GM18505 (cell line): ENCODE data around the gene ADAM12.

Source experiments
- ATAC-seq: cut with Tn5 transposase; IDR thresholded peaks from one replicate; pipeline ENCODE4 v1.9.1; 2021; ENCODE audit not compliant: unreplicated experiment
- POLR2A ChIP-seq: IDR thresholded peaks from 4 replicates; pipeline ENCODE4 v1.6.1; 2011; ENCODE audit warnings: borderline replicate concordance; ENCODE audit not compliant: insufficient read depth, insufficient read length; ENCODE audit errors: extremely low read depth

ADAM12 gene

DNA sequence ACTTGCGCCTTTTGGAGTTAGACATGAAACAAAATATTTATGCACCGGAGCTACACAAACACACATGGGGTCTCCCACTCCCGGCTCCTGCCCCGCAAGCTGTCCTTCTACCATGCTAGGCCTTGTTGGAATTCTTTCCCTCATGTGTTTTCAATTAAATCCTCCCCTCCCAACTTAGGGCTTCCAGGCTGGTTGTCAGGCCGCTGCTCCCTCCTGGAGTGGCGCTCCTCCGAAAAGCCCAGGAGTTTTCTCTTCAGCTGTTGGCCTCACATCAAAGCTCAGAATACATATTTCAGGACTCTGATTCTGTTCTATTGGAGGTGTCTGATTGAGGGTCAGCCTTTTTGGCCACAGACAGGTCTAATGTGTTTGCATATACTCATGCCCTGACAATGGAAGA lies 378.6 kb downstream of the ADAM12 start:
- no peak for ATAC-seq
- TF ChIP-seq POLR2A = no peak

GRCh38 chr10:126006906-126007305 lies 381.4 kb downstream of the ADAM12 start:
- ATAC-seq = no peak
- TF ChIP-seq POLR2A = no peak

DNA sequence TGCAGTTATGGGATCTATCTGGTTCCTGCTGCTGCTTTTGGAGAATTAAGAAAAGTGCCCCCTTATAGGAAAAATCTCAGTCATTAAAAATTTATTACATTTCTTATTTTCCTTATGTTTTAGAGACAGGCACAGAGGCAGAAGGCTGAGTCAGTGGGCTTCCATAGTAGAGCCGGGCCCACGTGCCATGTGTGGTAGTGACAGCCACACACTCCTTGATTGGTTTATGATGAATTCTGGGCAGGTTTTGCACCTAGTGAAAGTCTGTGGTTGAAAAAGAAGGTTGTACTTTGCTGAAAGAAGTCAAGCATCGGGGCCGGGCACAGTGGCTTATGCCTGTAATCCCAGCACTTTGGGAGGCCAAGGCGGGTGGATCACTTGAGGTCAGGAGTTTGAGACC lies 382.0 kb downstream of the ADAM12 start:
- ATAC-seq = no peak
- TF ChIP-seq POLR2A = no peak

GRCh38 chr10:126004752-126005151 lies 383.5 kb downstream of the ADAM12 start:
- no peak for TF ChIP-seq POLR2A
- no peak for ATAC-seq

DNA sequence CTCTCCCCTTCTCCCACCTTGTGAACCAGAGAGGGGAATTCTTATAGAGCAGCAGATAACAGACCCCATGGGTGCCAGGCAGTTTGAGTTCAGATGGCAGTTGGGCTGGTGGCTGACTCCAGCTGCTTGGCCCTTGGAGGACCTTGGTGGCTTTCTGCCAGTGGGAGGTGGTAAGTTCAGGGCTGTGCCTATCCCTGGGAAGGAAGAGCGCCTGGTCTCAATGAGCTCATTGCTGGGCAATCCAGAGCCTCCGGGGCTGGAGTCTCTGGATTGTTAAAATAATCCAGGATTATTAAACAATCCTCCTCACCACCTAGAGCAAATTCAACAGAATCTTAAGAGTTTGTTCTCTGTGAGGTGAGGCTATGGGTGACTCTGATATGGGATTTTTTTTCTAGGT lies 386.7 kb downstream of the ADAM12 start:
- no peak for ATAC-seq
- no peak for TF ChIP-seq POLR2A

GRCh38 chr10:125999694-126000093 lies 388.6 kb downstream of the ADAM12 start:
- TF ChIP-seq POLR2A = no peak

GRCh38 chr10:125997586-125997985 lies 390.7 kb downstream of the ADAM12 start:
- no peak for ATAC-seq
- no peak for TF ChIP-seq POLR2A

More at GRCh38 chr10:125999694-126000093, 388.6 kb downstream of the ADAM12 start:
- no peak for ATAC-seq

GRCh38 chr10:125995726-125996304 lies 392.5 kb downstream of the ADAM12 start:
- no peak for TF ChIP-seq POLR2A
- no peak for ATAC-seq

GRCh38 chr10:125994601-125995000 lies 393.7 kb downstream of the ADAM12 start:
- TF ChIP-seq POLR2A = no peak
- ATAC-seq = no peak

DNA sequence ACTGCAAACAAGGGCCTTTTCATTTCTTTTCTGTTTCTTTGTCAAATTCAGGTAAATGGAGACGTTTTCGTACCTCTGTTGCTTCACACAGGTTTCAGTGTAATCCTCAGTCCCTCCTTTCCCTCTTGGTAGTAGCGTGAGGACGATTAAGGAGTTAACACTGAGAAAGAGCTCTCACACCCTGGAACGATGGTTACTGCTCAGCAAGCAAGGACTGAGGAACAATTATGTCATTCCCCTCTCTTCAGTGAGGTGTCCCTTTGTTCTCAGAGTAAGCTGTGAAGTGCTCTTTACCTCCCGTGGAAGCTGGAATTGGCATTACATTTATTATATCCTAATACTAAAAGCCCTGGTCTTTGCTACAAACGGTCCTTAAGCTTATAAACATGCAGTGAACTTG lies 396.0 kb downstream of the ADAM12 start:
- ATAC-seq = no peak
- no peak for TF ChIP-seq POLR2A

DNA sequence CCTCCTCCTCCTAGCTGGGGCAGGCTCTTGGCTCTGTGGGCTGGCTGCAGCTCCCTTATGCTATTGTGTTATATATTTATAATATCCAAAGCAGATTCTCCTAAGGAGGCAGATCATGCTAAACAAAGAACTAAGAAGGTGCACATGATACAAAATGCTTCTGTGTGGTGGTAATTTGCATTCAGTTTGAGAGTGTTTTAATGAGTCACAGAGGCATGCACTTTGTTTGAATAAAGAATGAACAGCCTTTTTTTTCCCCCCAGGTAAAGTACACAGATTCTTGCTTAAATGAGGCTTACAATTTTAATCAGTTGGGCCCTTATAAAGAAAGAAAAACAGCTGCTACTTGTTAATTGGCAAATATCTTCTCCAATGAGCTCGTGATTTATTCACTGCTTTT lies 396.9 kb downstream of the ADAM12 start:
- TF ChIP-seq POLR2A = no peak
- no peak for ATAC-seq

DNA sequence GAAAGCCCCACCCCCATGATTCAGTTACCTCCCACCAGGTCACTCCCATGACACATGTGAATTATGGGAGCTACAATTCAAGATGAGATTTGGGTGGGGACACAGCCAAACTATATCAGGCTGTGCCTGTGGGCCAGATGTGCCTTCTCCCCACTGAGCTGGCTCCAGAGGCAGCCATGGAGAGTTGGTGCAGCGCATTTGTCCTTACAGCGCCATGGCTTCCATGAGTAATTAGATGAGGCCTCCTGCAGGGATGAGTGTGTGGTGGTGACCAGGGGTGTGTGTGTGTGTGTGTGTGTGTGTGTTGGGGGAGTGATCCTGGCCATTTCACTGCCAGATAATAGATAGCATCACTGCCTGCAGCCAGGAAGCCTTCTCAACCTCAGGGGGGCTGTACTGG lies 397.3 kb downstream of the ADAM12 start:
- ATAC-seq = no peak
- no peak for TF ChIP-seq POLR2A

GRCh38 chr10:125989791-125990190 lies 398.5 kb downstream of the ADAM12 start:
- TF ChIP-seq POLR2A = no peak
- no peak for ATAC-seq

DNA sequence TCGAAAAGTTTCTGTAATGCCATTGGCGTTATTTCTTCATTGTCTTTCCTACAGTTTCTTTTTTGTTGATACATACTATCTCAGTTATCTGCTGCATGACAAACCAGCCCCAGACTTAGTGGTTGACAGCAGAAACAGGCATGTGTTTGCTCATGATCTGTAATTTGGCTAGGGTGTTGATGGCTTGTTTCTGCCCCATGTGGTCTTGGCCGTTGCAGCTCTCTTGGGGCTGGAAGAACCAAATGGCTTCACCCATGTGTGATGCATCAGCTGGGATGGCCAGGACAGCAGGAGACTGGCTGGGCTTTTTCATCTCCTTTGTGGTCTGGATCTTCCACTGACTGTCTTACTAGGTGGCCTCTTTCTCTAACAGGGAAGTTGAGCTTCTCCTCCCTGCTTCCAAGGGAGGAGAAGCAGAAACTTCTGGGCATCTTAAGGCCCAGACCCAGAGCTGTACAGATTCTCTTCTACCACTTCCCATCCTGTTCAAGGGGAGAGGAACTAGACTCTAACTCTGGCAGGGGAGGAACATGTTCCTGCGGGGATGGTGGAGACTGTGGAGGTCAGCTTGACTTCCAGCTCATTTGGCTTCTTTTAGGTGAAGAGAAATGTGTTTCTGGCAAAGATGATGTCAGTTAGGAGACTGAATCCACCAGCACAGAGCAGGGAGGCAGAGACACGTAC lies 402.6 kb downstream of the ADAM12 start:
- ATAC-seq = no peak
- TF ChIP-seq POLR2A = no peak

GRCh38 chr10:125984865-125985495 lies 403.3 kb downstream of the ADAM12 start:
- ATAC-seq = no peak
- TF ChIP-seq POLR2A = no peak

DNA sequence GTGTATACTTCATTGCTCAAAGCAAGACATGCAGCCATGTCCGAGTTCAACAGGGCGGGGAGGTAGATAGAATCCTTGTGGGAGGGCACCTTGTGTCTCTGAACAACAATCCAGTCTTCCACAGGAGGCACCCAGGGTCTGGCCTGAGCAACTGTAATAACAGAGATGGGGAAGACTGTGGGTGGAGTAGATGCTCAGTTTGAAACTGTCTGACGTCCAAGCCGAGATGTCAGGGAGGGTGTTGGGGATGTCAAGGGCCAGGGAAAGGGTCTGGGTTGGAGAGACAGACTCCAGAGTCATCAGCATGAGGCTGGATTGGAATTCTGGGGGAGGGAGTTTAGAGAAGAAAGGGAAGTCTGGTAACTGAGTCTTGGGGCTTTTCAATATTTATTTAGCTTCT lies 403.9 kb downstream of the ADAM12 start:
- no peak for ATAC-seq
- no peak for TF ChIP-seq POLR2A
